Astrocyte (in vitro differentiated cells and primary cell): ENCODE measurements around the gene ASB18. TPM values are rescaled to one million over a fixed set of nuclear protein-coding genes. Genes with fewer than 3 reads are reported as not detected.

Experiments used
- DNase-seq: peaks from one replicate; pipeline ENCODE4 v3.0.0-alpha.2; 2010; ENCODE audit warnings: low read depth
- FAIRE-seq: peaks from 2 replicates; lab custom pipeline; 2011; peaks lifted over from hg19 to GRCh38; lab: Jason Lieb, UNC
- H2AFZ ChIP-seq: 2 replicates; pipeline ENCODE4 v1.6.0; 2012; ENCODE audit warnings: low read depth, low read length, inconsistent platforms
- H3K27ac ChIP-seq: 2 replicates; pipeline ENCODE4 v1.5.1; 2011; ENCODE audit warnings: low read depth, low read length, inconsistent platforms
- H3K27me3 ChIP-seq: 2 replicates; pipeline ENCODE4 v1.6.0; 2011; ENCODE audit warnings: low read length, inconsistent platforms; ENCODE audit not compliant: insufficient read depth
- H3K36me3 ChIP-seq: 2 replicates; pipeline ENCODE4 v1.5.1; 2011; ENCODE audit warnings: low read length, inconsistent platforms; ENCODE audit not compliant: insufficient read depth
- H3K4me1 ChIP-seq: 2 replicates; pipeline ENCODE4 v1.5.1; 2011; ENCODE audit warnings: low read length, inconsistent platforms; ENCODE audit not compliant: insufficient read depth
- H3K4me2 ChIP-seq: 2 replicates; pipeline ENCODE4 v1.6.0; 2012; ENCODE audit warnings: low read length, inconsistent platforms
- H3K4me3 ChIP-seq: 2 replicates; pipeline ENCODE4 v1.5.1; 2011; ENCODE audit warnings: low read depth, mild to moderate bottlenecking, low read length, inconsistent platforms; ENCODE audit not compliant: insufficient read depth
- H3K79me2 ChIP-seq: 2 replicates; pipeline ENCODE4 v1.6.0; 2012; ENCODE audit warnings: mild to moderate bottlenecking, low read length, inconsistent platforms; ENCODE audit not compliant: insufficient read depth
- H3K9ac ChIP-seq: 2 replicates; pipeline ENCODE4 v1.6.0; 2012; ENCODE audit warnings: mild to moderate bottlenecking, low read length, inconsistent platforms
- H3K9me3 ChIP-seq: 2 replicates; pipeline ENCODE4 v1.5.1; 2012; ENCODE audit warnings: low read depth, mild to moderate bottlenecking, low read length, inconsistent platforms; ENCODE audit not compliant: insufficient read depth
- H4K20me1 ChIP-seq: 2 replicates; pipeline ENCODE4 v1.6.0; 2012; ENCODE audit warnings: low read length, inconsistent platforms; ENCODE audit not compliant: insufficient read depth
- H3K27ac Mint-ChIP-seq: one replicate; pipeline ENCODE4 v1.8.0; 2021; ENCODE audit warnings: mild to moderate bottlenecking, mixed read lengths; ENCODE audit not compliant: unreplicated experiment
- H3K27me3 Mint-ChIP-seq: one replicate; pipeline ENCODE4 v1.8.0; 2021; ENCODE audit warnings: low read depth, mixed read lengths; ENCODE audit not compliant: unreplicated experiment
- H3K36me3 Mint-ChIP-seq: one replicate; pipeline ENCODE4 v1.8.0; 2021; ENCODE audit warnings: low read depth, mixed read lengths; ENCODE audit not compliant: unreplicated experiment
- H3K4me1 Mint-ChIP-seq: one replicate; pipeline ENCODE4 v1.8.0; 2021; ENCODE audit warnings: low read depth, mixed read lengths; ENCODE audit not compliant: unreplicated experiment
- H3K4me3 Mint-ChIP-seq: one replicate; pipeline ENCODE4 v1.8.0; 2021; ENCODE audit warnings: mild to moderate bottlenecking, moderate library complexity, mixed read lengths; ENCODE audit not compliant: unreplicated experiment
- H3K9me3 Mint-ChIP-seq: one replicate; pipeline ENCODE4 v1.8.0; 2021; ENCODE audit warnings: mild to moderate bottlenecking, mixed read lengths; ENCODE audit not compliant: unreplicated experiment
- EZH2 ChIP-seq: IDR thresholded peaks from 2 replicates; pipeline ENCODE4 v1.6.1; 2012; ENCODE audit warnings: mild to moderate bottlenecking, low read length, inconsistent platforms; ENCODE audit not compliant: insufficient read depth
- total RNA-seq: library from RNA; stranded (reverse); gene quantifications from 2 replicates; pipeline ENCODE4 v1.2.1, GENCODE V29; 2021
- TF ChIP-seq, protein P1 (sequence below): IDR thresholded peaks from 2 replicates; pipeline ENCODE4 v1.5.1; 2011; ENCODE audit warnings: low read depth, mild to moderate bottlenecking, inconsistent platforms, low read length, moderate library complexity; ENCODE audit not compliant: insufficient read depth

Gene ASB18
- total RNA-seq, 1 donor from 2014 or later: not detected

- H3K9me3 ChIP-seq: peaks cover 3% of the 10 kb centered on the region
- peaks cover 7% of the 10 kb centered on the region for H3K9me3 Mint-ChIP-seq
- H3K4me3 Mint-ChIP-seq: no peak overlapping the region
Measured at GRCh38 chr2:236236559-236237452, 27.4 kb downstream of the ASB18 start.

GRCh38 chr2:236229186-236229585 is 35.0 kb downstream of the ASB18 start:
- Mint-ChIP-seq H3K27ac (no peak overlapping the region), H3K36me3 (no peaks in the 10 kb centered on the region), H3K27me3 (peaks cover 13% of the 10 kb centered on the region), H3K4me1 (no peaks in the 10 kb centered on the region), H3K4me3 (no peak overlapping the region), H3K9me3 (peaks cover 21% of the 10 kb centered on the region)
- Histone ChIP-seq H3K79me2 (no peaks in the 10 kb centered on the region), H3K36me3 (no peaks in the 10 kb centered on the region), H3K9ac (no peak overlapping the region), H3K27me3 (no peaks in the 10 kb centered on the region), H4K20me1 (no peaks in the 10 kb centered on the region), H3K27ac (no peak overlapping the region), H3K9me3 (peaks cover 4% of the 10 kb centered on the region), H2AFZ (no peak overlapping the region), H3K4me3 (no peak overlapping the region), H3K4me2 (no peak overlapping the region), H3K4me1 (no peaks in the 10 kb centered on the region)
- no peak for TF ChIP-seq EZH2
- TF ChIP-seq, protein P1, sequence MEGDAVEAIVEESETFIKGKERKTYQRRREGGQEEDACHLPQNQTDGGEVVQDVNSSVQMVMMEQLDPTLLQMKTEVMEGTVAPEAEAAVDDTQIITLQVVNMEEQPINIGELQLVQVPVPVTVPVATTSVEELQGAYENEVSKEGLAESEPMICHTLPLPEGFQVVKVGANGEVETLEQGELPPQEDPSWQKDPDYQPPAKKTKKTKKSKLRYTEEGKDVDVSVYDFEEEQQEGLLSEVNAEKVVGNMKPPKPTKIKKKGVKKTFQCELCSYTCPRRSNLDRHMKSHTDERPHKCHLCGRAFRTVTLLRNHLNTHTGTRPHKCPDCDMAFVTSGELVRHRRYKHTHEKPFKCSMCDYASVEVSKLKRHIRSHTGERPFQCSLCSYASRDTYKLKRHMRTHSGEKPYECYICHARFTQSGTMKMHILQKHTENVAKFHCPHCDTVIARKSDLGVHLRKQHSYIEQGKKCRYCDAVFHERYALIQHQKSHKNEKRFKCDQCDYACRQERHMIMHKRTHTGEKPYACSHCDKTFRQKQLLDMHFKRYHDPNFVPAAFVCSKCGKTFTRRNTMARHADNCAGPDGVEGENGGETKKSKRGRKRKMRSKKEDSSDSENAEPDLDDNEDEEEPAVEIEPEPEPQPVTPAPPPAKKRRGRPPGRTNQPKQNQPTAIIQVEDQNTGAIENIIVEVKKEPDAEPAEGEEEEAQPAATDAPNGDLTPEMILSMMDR: no peak
- DNase-seq (no peak), FAIRE-seq (no peak)

More at GRCh38 chr2:236236559-236237452, 27.4 kb downstream of the ASB18 start:
- Histone ChIP-seq H3K4me1 (peaks cover 8% of the 10 kb centered on the region), H3K79me2 (no peaks in the 10 kb centered on the region), H3K4me3 (peak overlapping the region; percentile 42), H3K27me3 (peaks cover 26% of the 10 kb centered on the region), H3K9ac (no peak overlapping the region), H3K4me2 (peak overlapping the region; percentile 80), H4K20me1 (no peaks in the 10 kb centered on the region), H2AFZ (peak overlapping the region; percentile 26), H3K27ac (no peak overlapping the region), H3K36me3 (no peaks in the 10 kb centered on the region)
- no peak for TF ChIP-seq EZH2
- TF ChIP-seq, protein P1: no peak
- DNase-seq: no peak
- no peaks in the 10 kb centered on the region for H3K36me3 Mint-ChIP-seq
- H3K4me1 Mint-ChIP-seq: peaks cover 9% of the 10 kb centered on the region
- no peak overlapping the region for H3K27ac Mint-ChIP-seq
- no peak for FAIRE-seq
- peaks cover 62% of the 10 kb centered on the region for H3K27me3 Mint-ChIP-seq

DNA sequence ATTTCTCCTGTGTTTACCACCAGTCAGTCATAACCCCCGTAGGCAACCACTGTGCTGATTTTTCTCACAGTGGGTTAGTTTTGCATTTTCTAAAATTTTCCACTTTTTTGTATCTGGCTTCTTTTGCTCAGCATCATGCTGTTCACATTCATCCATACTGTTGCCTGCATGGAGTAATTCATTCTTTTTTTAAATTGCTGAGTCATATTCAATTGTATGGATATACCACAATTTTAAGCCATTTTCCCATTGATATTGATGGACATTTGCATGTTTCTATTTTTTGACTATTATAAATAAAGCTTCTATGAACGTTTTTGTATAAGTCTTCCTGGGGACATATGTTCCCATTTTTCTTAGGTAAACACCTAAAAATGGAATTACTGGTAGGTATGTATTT is 40.5 kb downstream of the ASB18 start:
- Histone ChIP-seq H3K36me3 (no peaks in the 10 kb centered on the region), H3K4me2 (no peak overlapping the region), H3K27ac (no peak overlapping the region), H2AFZ (no peak overlapping the region), H3K79me2 (no peaks in the 10 kb centered on the region), H3K9ac (no peak overlapping the region), H4K20me1 (no peaks in the 10 kb centered on the region), H3K4me3 (no peak overlapping the region), H3K4me1 (no peaks in the 10 kb centered on the region), H3K9me3 (no peaks in the 10 kb centered on the region), H3K27me3 (no peaks in the 10 kb centered on the region)
- H3K27ac Mint-ChIP-seq: no peak overlapping the region
- H3K27me3 Mint-ChIP-seq: peaks cover 20% of the 10 kb centered on the region
- no peak for DNase-seq
- no peak for FAIRE-seq
- H3K36me3 Mint-ChIP-seq: no peaks in the 10 kb centered on the region
- H3K4me3 Mint-ChIP-seq: no peak overlapping the region
- TF ChIP-seq, protein P1: no peak
- no peak for TF ChIP-seq EZH2
- H3K9me3 Mint-ChIP-seq: peaks cover 13% of the 10 kb centered on the region
- H3K4me1 Mint-ChIP-seq: no peaks in the 10 kb centered on the region
